Gastrocnemius medialis (tissue), 4 donors: ENCODE measurements around the gene PTGES3L. TPM values are rescaled to one million over a fixed set of nuclear protein-coding genes. Genes with fewer than 3 reads are reported as not detected.
"Not testable (repeated sequence)": the region's sequence is repeated elsewhere in the genome, so short reads cannot be mapped to it uniquely, and the experiment has no call there.

Experiments
- ATAC-seq, 2 donors: fragments of 150-250 bp; one replicate each; pipeline ENCODE4 v1.9.1; 2016
- DNase-seq, 2 donors: peaks; one replicate each; pipeline ENCODE4 v3.0.0-alpha.2; 2019
- H3K27ac ChIP-seq, 4 donors: fragments of 200-600 bp; sonication (generic); 1 replicate in 1 of 4; 2 replicates in 3 of 4; pipeline ENCODE4 v1.5.1; 2016 to 2018; ENCODE audit warnings: mild to moderate bottlenecking in 2 of 4, moderate library complexity in 1 of 4
- H3K27me3 ChIP-seq, 3 donors: fragments of 200-600 bp; sonication (generic) in 2 of 3; 1 replicate in 1 of 3; 2 replicates in 2 of 3; pipeline versions ENCODE4 v1.5.1 to v1.6.0; 2016 to 2019; ENCODE audit warnings: mild to moderate bottlenecking in 1 of 3, moderate library complexity in 1 of 3
- H3K36me3 ChIP-seq, 2 donors: fragments of 200-600 bp; sonication (generic) in 1 of 2; one replicate each; pipeline ENCODE4 v1.5.1; 2017 to 2018
- H3K4me1 ChIP-seq, 2 donors: fragments of 200-600 bp; sonication (generic) in 1 of 2; one replicate each; pipeline ENCODE4 v1.5.1; 2016 to 2017; ENCODE audit warnings: mild to moderate bottlenecking in 2 of 2
- H3K4me3 ChIP-seq, 4 donors: fragments of 200-600 bp; sonication (generic) in 3 of 4; 1 replicate in 1 of 4; 2 replicates in 3 of 4; pipeline ENCODE4 v1.5.1; 2016 to 2019; ENCODE audit warnings: mild to moderate bottlenecking in 2 of 4
- H3K9me3 ChIP-seq, 3 donors: fragments of 200-600 bp; sonication (generic) in 2 of 3; 1 replicate in 1 of 3; 2 replicates in 2 of 3; pipeline ENCODE4 v1.5.1; 2016 to 2019
- CTCF ChIP-seq, 5 experiments: fragments of 450-650 bp in 3 of 5; fragments of 200-600 bp in 2 of 5; sonication (generic) in 2 of 5; IDR thresholded peaks in 4 of 5; conservative IDR thresholded peaks in 1 of 5; 1 replicate in 4 of 5; 2 replicates in 1 of 5; pipeline ENCODE4 v1.5.1; 2016 to 2019; ENCODE audit warnings: antibody characterized with exemption in 5 of 5, mild to moderate bottlenecking in 3 of 5, moderate library complexity in 3 of 5
- POLR2A ChIP-seq, 2 donors: fragments of 450-650 bp; IDR thresholded peaks; one replicate each; pipeline ENCODE4 v1.6.1; 2017; ENCODE audit warnings: antibody characterized with exemption in 2 of 2, mild to moderate bottlenecking in 2 of 2, moderate library complexity in 2 of 2
- in situ Hi-C, 4 donors: fragments of 200-750 bp; cut with MboI; loops; one replicate each; pipeline versions ENCODE4 v1.15.0 to v1.8.0; 2017; ENCODE audit warnings: low sequenced_read_pairs in 4 of 4
- intact Hi-C: fragments of 100-400 bp; cut with DNase I; formaldehyde crosslinking; loops from one replicate; pipeline ENCODE4 v1.15.1; 2023; ENCODE audit warnings: low total_unique reads
- total RNA-seq, 4 donors: library from RNA; depleted of rRNA; stranded (reverse); fragments of >200 nt; gene quantifications; one replicate each; pipeline versions ENCODE4 v1.1.0 to v1.2.3, GENCODE V29; 2016

PTGES3L gene
- total RNA-seq, 4 donors from 2014 or later, result 29.1 to 68.3 (median 31.0) TPM

GRCh38 chr17:42980766-42981397, 1.0 kb upstream of the PTGES3L start:
- Histone ChIP-seq H3K27me3 (no peaks in the 10 kb centered on the region), H3K4me3 (peak overlapping the region; percentile 78 to 91 (median 86)), H3K9me3 (no peaks in the 10 kb centered on the region), H3K27ac (peak overlapping the region; percentile 96 to 98 (median 98)), H3K4me1 (peaks cover 11 to 23% of the 10 kb centered on the region in 2 donors), H3K36me3 (peaks cover 0 to 9% of the 10 kb centered on the region in 2 donors)
- DNase-seq (peak; percentile 9 to 34), ATAC-seq (peak; percentile 39 to 41)
- in situ Hi-C loops (no loop called here), intact Hi-C loops (loop anchor here (1.0 to 10.0 kb wide), 3 partner anchors 17 to 794 kb away; partner anchors contain the start of genes AARSD1, DUSP3 and RPL27)
- TF ChIP-seq CTCF (IDR thresholded peaks at IDR 0.05 in 4 of 5, conservative IDR thresholded peaks at IDR 0.05 in 1 of 5) (peak in 4 of 5 experiments; percentile 13 to 33 (median 26)), POLR2A (IDR thresholded peaks at IDR 0.05) (peak in 1 of 2 donors; percentile 27)

- H3K9me3 ChIP-seq, result no peaks in the 10 kb centered on the region
- peak within 1 kb of the TSS; percentile 78 to 91 (median 86) for H3K4me3 ChIP-seq
- intact Hi-C loops, result loop anchor here (1.0 to 10.0 kb wide), 3 partner anchors 16 to 794 kb away; partner anchors contain the start of genes AARSD1, DUSP3 and RPL27
- H3K36me3 ChIP-seq, result peaks cover 0 to 4% of the 10 kb centered on the region in 2 donors
- DNase-seq (peak; percentile 79 to 87), ATAC-seq (peak; percentile 76 to 82)
- peak in 1 of 2 donors; percentile 41 for TF ChIP-seq POLR2A (IDR thresholded peaks at IDR 0.05)
- no peak for TF ChIP-seq CTCF (IDR thresholded peaks at IDR 0.05 in 4 of 5, conservative IDR thresholded peaks at IDR 0.05 in 1 of 5)
- peaks cover 15 to 23% of the 10 kb centered on the region in 2 donors for H3K4me1 ChIP-seq
- in situ Hi-C loops, result no loop called here
- no peaks in the 10 kb centered on the region for H3K27me3 ChIP-seq
- H3K27ac ChIP-seq, result peak within 1 kb of the TSS; percentile 96 to 98 (median 98)
Measured at GRCh38 chr17:42980274-42980765, 440 bp upstream of the PTGES3L start, which contains the start of gene RUNDC1. RUNDC1 (plus strand) TSS chr17:42980565; CDS start chr17:42980577, 12 bp downstream.

GRCh38 chr17:42975701-42976100, 4.2 kb downstream of the PTGES3L start:
- H3K27me3 ChIP-seq, H3K36me3 ChIP-seq, in situ Hi-C loops, H3K9me3 ChIP-seq, H3K4me3 ChIP-seq, intact Hi-C loops: not testable (repeated sequence)
- Histone ChIP-seq H3K4me1 (peaks cover 12 to 14% of the 10 kb centered on the region in 2 donors), H3K27ac (peak overlapping the region; percentile 80 to 98 (median 90))
- DNase-seq, result peak; percentile 69 to 85
- TF ChIP-seq POLR2A (IDR thresholded peaks at IDR 0.05), result peak; percentile 13 to 18
- ATAC-seq, result peak; percentile 49 to 61

- peak; percentile 6 to 13 for ATAC-seq
- Histone ChIP-seq H3K4me1 (peaks cover 12 to 14% of the 10 kb centered on the region in 2 donors), H3K27ac (peak overlapping the region; percentile 80 to 98 (median 90)), H3K36me3 (no peaks in the 10 kb centered on the region), H3K9me3 (no peaks in the 10 kb centered on the region), H3K4me3 (no peak overlapping the region), H3K27me3 (no peaks in the 10 kb centered on the region)
- in situ Hi-C loops (no loop called here), intact Hi-C loops (no loop called here)
- DNase-seq, result no peak
- TF ChIP-seq POLR2A (IDR thresholded peaks at IDR 0.05) (no peak), CTCF (IDR thresholded peaks at IDR 0.05 in 4 of 5, conservative IDR thresholded peaks at IDR 0.05 in 1 of 5) (no peak)
Measured at GRCh38 chr17:42975265-42975664, 4.6 kb downstream of the PTGES3L start.

DNA sequence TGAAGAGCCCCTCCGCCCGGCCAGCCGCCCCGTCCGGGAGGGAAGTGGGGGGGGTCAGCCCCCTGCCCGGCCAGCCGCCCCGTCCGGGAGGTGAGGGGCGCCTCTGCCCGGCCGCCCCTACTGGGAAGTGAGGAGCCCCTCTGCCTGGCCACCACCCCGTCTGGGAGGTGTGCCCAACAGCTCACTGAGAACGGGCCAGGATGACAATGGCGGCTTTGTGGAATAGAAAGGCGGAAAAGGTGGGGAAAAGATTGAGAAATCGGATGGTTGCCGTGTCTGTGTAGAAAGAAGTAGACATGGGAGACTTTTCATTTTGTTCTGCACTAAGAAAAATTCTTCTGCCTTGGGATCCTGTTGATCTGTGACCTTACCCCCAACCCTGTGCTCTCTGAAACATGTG, 6.6 kb downstream of the PTGES3L start:
- H3K9me3 ChIP-seq, intact Hi-C loops, ATAC-seq, H3K27me3 ChIP-seq, H3K36me3 ChIP-seq, H3K4me3 ChIP-seq, H3K27ac ChIP-seq, DNase-seq, in situ Hi-C loops: not testable (repeated sequence)
- H3K4me1 ChIP-seq, result peaks cover 0 to 14% of the 10 kb centered on the region in 2 donors
